NCI-H146 treated with DMSO at 0.1 percent for 48 hours (cell line): ENCODE measurements around the gene NUP93.
"Not testable (repeated sequence)": the region's sequence is repeated elsewhere in the genome, so short reads cannot be mapped to it uniquely, and the experiment has no call there.

Experiments used
- DNase-seq: peaks from one replicate; lab custom pipeline; 2025; ENCODE audit not compliant: unreplicated experiment; lab: John Stamatoyannopoulos, UW

NUP93 gene

DNA sequence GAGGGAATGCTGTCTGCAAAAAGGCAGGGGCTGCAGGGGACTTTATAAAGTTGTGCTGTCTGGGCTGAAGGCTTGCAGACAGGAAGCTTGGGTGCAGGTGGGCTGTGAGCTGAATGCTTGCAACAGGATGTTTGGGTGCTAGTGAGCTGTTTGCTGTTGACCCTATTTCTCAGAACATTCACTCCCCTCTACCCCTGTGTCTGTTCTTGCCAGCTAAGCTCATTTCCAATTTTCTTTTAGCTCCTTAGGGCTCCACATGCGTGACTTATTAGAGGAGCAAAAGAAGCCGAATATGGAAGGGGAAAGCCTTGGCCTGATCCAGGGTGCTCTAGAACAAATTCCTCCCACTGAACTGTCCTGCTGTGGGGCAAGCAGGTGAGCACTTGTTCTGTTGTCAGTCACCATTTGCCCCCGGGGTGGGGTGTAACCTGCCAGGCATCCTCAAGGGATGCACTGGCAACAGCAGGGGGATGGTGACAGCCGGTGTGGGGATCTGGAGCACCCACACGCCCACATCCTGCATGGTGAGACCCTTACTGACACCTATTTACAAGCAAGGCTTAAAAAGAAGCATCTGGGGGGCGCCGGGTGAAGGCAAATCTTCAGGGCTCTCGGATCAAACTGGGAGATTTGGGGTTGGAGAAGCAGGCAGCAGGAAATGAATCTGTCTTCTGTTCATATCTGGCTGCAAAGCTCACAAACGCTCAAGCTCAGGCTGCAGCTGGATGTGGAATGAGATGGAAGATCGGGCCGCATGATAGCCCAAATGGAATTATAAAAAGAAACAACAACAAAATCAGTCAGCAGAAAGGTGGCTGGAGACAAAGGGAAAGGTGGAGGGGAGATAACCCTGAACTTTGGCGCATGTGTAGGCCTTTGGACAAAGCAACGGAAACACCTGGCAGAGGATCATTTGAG is 21.1 kb upstream of the NUP93 start:
- peak; percentile 72 for DNase-seq

GRCh38 chr16:56709443-56710040 is 20.4 kb upstream of the NUP93 start:
- no peak for DNase-seq

DNA sequence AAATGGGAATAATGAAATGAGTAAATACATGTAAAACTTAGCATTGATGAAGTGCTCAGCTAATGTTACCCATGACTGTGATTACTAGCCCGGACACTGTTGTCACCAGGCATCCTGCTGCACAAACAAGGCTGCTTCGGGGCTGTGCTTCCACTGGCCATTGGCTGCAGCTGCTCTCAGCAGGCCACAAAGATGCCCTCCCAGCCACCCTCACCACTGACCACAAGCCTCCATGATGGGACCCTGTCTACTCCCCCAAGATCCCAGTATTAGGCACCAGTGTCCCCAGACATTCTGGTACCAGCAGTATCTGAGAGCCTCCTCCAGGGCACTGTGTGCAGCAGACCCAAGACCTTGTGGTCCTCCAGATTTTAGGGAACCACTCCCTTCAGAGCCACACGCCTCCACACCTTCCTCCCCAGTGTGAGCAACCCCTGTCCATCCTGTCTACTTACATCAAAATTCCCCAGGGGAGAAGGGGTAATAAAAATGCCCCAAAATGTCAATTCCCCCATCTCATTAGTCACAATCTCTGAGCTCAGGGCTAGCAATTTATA is 19.7 kb upstream of the NUP93 start:
- no peak for DNase-seq

- DNase-seq = no peak
Observed at GRCh38 chr16:56711862-56712261, 18.1 kb upstream of the NUP93 start.

DNA sequence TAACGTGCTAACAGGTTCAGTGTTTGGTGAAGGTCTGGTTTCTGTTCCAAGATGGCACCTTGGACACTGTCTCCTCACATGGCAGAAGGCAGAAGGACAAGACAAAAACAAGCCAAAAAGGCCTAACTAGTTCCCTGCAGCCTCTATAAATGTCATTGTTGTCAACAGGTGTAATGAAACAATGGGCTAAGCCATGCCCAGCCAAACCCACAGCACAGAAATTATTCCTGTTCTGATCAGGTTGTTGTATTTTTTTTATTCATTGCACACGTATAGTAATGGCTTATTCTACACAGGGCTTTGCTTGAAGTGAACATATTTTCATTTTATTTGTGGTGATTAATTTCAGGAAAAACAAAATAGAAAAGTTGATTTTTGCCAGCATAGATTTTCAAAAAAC is 16.1 kb upstream of the NUP93 start:
- no peak for DNase-seq

DNA sequence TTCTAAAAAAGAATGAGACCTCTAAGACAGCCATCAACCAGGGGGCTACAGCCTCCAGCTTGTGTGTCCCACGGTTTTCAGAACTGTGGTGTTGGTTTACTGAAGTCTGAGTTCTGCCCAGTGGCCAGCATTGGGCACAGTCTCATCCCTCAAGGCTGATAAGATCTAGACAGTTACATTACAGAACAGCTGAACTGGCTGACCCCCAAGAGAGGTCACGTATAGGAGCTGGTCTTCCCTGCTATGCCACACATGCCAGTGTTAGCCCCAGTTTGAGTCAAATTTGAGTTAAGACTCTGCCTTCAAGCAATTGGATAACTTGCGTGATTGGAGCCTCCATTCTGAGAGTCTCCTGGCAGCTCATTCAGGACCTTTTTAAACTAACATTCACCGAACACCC is 14.8 kb upstream of the NUP93 start:
- no peak for DNase-seq

DNA sequence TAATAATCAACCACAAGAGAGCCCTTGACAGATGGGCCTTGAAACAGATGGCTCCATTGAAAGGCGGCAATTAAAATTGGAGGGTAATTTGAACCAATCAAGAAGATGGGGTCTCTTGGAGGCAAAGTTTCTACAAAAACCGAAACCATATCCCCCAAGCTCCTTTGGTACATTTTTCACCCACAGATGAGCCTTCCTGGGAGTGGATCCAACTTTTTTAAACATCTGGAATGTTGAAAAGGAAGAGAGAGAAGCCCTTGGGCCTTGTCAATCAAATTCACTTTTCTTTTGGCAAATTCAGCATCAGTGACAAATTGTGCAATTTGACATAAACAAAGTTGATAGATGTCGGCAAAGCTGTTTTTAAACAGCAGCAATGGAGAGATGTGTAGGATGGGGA is 13.2 kb upstream of the NUP93 start:
- DNase-seq = no peak

DNA sequence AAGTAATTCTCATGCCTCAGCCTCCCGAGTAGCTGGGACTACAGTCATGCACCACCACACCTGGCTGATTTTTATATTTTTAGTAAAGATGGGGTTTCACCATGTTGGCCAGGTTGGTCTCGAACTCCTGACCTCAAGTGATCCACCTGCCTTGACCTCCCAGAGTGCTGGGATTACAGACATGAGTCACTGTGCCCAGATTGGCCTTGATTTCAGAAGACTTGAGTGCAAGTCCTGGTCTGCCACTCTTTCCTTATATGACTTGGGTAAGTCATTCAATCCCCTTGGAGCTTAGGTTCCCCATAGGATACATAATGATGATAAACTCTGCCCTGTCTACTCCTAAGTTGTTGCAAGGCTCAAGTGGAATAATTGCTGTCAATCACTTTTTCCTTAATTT is 12.4 kb upstream of the NUP93 start:
- DNase-seq = not testable (repeated sequence)

- no peak for DNase-seq
Observed at GRCh38 chr16:56722200-56722842, 7.6 kb upstream of the NUP93 start.

GRCh38 chr16:56724191-56724590 is 5.7 kb upstream of the NUP93 start:
- no peak for DNase-seq

DNA sequence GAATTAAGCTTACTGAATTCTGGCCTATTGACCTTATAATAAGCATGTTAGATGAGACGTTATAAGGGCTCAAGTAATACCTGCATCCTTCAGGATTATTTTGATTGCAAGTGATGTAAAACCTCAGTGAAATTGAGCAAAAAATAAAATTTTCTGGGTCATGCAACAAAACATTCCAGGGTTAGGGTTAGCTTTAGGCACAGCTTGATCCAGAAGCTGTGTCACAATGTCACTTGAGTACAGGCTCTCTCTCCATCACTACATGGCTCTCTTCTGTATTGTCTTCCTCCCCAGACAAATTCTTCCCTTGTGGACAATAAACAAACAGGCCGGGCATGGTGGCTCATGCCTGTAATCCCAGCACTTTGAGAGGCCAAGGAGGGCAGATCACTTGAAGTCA is 3.6 kb upstream of the NUP93 start:
- DNase-seq = no peak

- no peak for DNase-seq
Observed at GRCh38 chr16:56726926-56727325, 3.0 kb upstream of the NUP93 start.

- no peak for DNase-seq
Observed at GRCh38 chr16:56728027-56728426, 1.9 kb upstream of the NUP93 start.

DNA sequence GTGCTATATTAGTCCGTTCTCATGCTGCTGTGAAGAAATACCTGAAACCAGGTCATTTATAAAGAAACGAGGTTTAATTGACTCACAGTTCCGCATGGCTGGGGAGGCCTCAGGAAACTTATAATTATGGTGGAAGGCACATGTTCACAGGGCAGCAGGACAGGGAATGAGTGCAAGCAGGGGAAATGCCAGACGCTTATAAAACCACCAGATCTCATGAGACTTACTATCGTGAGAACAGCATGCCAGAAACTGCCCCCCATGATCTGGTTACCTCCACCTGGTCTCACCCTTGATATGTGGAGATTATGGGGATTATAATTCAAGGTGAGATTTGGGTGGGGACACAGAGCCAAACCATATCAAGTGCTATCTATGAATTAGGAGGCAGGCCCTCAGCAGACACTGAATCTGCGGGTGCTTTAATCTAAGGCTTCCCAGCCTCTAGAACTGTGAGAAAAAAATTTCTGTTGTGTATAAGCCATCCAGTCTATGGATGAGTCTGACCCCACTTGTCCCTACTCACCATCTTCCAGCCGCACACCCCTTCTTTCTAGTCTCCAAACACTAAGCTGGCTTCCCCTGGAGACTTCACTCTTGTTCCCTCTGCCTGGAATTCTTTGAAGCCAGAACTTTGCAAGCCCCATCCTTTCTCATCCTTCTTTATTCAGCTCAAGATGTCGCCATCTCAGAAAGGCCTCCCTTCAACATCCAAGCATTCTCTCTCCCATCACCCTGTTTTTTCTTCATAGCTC is 772 bp upstream of the NUP93 start:
- no peak for DNase-seq

- no peak for DNase-seq
Observed at GRCh38 chr16:56732366-56732765, 2.4 kb downstream of the NUP93 start.

GRCh38 chr16:56732832-56733231 is 2.9 kb downstream of the NUP93 start:
- no peak for DNase-seq

DNA sequence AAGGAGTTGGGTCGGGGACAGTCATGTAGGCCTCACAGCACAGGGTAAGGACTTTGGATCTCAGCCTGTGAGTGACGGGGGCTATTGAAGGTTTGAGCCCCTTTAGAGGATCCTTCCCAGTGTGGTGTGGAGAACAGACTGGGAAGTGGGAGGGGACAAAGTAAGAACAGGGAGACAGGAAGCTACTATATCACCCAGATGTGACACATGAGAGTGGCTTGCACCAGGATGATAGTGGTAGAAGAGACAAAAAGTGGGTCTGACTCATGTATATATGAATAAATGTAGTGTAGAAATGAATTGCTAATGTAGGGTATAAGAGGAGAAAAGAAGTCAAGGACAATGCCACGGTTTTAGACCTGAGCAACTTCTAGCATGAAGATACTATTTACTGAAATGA is 4.5 kb downstream of the NUP93 start:
- DNase-seq = no peak

- no peak for DNase-seq
Observed at GRCh38 chr16:56736476-56736875, 6.5 kb downstream of the NUP93 start.

DNA sequence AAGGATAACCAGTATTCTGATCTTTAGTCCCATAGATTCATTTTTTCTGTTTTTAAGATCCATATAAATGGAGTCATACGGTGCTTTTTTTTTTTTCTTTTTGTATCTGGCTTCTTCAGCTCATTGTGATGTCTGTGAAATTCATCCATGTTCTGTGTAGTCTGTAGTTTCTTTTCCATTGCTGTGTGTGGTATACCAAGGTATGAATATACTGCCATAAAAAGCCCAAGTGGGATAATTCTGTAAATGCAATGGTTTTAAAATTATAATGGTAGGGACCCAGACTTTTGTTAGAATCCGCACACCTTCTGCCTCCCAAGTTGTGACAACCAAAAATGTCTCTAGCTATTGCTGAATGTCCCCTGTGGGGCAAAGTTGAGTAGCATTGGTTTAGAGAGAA is 7.6 kb downstream of the NUP93 start:
- no peak for DNase-seq

GRCh38 chr16:56738221-56738620 is 8.3 kb downstream of the NUP93 start:
- no peak for DNase-seq

DNA sequence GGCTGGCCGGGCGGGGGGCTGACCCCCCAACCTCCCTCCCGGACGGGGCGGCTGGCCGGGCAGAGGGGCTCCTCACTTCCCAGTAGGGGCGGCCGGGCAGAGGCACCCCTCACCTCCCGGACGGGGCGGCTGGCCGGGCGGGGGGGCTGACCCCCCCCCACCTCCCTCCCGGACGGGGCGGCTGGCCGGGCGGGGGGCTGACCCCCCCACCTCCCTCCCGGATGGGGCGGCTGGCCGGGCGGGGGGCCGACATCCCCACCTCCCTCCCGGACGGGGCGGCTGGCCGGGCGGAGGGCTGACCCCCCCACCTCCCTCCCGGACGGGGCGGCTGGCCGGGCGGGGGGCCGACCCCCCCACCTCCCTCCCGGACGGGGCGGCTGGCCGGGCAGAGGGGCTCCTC is 9.4 kb downstream of the NUP93 start:
- DNase-seq = not testable (repeated sequence)
